Esophagus squamous epithelium (tissue), 4 donors: ENCODE data around the gene SF3B2.

ENCODE experiments used
- CTCF ChIP-seq, 6 experiments: fragments of 450-650 bp in 4 of 6; fragments of 200-600 bp in 2 of 6; sonication (generic) in 2 of 6; IDR thresholded peaks; one replicate each; pipeline ENCODE4 v1.5.1; 2016 to 2019; ENCODE audit warnings: antibody characterized with exemption in 6 of 6, mild to moderate bottlenecking in 4 of 6, moderate library complexity in 4 of 6
- POLR2A ChIP-seq, 4 donors: fragments of 450-650 bp; IDR thresholded peaks; one replicate each; pipeline ENCODE4 v1.6.1; 2017; ENCODE audit warnings: antibody characterized with exemption in 4 of 4, mild to moderate bottlenecking in 4 of 4, moderate library complexity in 3 of 4

GRCh38 chr11:66116576-66117361, 64.6 kb downstream of the SF3B2 start:
- TF ChIP-seq CTCF (IDR thresholded peaks at IDR 0.05) (no peak), POLR2A (IDR thresholded peaks at IDR 0.05) (no peak)
